Osteocyte (in vitro differentiated cells): Measurements from ENCODE around the gene RTEL1. TPM values are rescaled to one million over a fixed set of nuclear protein-coding genes. Genes with fewer than 3 reads are reported as not detected.

Experiments
- DNase-seq: peaks from one replicate; pipeline ENCODE4 v3.0.0; 2021; ENCODE audit warnings: mixed read lengths; ENCODE audit not compliant: unreplicated experiment; ENCODE audit errors: extremely low spot score
- H3K27ac Mint-ChIP-seq: one replicate; pipeline ENCODE4 v1.8.0; 2021; ENCODE audit warnings: mild to moderate bottlenecking, mixed read lengths; ENCODE audit not compliant: unreplicated experiment
- H3K27me3 Mint-ChIP-seq: one replicate; pipeline ENCODE4 v1.8.0; 2021; ENCODE audit warnings: mixed read lengths; ENCODE audit not compliant: unreplicated experiment
- H3K36me3 Mint-ChIP-seq: one replicate; pipeline ENCODE4 v1.8.0; 2021; ENCODE audit warnings: mixed read lengths; ENCODE audit not compliant: unreplicated experiment
- H3K4me1 Mint-ChIP-seq: one replicate; pipeline ENCODE4 v1.8.0; 2021; ENCODE audit warnings: mixed read lengths; ENCODE audit not compliant: unreplicated experiment
- H3K4me3 Mint-ChIP-seq: one replicate; pipeline ENCODE4 v1.8.0; 2021; ENCODE audit warnings: mild to moderate bottlenecking, moderate library complexity, mixed read lengths; ENCODE audit not compliant: unreplicated experiment
- H3K9me3 Mint-ChIP-seq: one replicate; pipeline ENCODE4 v1.8.0; 2021; ENCODE audit warnings: mixed read lengths; ENCODE audit not compliant: unreplicated experiment
- total RNA-seq: library from RNA; stranded (reverse); gene quantifications from 2 replicates; pipeline ENCODE4 v1.2.1, GENCODE V29; 2021
- TF ChIP-seq, protein P1 (sequence below): fragments of 200-600 bp; sonication (generic); IDR thresholded peaks from 2 replicates; pipeline ENCODE4 v1.5.0; 2021; ENCODE audit warnings: antibody characterized with exemption, mild to moderate bottlenecking, moderate library complexity

Gene RTEL1
- total RNA-seq, 1 donor from 2014 or later = 34.1 TPM

DNA sequence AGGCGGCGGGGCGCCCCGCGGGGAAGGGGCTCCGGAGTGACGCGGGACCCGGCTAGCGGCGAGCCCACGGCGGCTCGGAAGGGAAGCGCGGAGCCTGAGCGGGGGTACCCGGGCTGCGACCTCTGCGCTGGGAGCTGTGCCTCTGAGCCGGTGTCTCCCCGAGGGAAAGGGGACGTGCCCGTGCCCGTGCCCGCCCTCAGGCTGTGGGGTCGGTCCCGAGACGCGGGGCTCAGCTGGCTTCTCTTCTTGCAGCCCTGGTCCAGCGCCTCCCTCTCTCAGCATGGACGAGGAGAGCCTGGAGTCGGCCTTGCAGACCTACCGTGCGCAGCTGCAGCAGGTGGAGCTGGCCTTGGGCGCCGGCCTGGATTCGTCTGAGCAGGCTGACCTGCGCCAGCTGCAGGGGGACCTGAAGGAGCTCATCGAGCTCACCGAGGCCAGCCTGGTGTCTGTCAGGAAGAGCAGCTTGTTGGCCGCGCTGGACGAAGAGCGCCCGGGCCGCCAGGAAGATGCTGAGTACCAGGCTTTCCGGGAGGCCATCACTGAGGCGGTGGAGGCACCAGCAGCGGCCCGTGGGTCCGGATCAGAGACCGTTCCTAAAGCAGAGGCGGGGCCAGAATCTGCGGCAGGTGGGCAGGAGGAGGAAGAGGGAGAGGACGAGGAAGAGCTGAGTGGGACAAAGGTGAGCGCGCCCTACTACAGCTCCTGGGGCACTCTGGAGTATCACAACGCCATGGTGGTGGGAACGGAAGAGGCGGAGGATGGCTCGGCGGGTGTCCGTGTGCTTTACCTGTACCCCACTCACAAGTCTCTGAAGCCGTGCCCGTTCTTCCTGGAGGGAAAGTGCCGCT lies 50.4 kb downstream of the RTEL1 start:
- TF ChIP-seq, protein P1, sequence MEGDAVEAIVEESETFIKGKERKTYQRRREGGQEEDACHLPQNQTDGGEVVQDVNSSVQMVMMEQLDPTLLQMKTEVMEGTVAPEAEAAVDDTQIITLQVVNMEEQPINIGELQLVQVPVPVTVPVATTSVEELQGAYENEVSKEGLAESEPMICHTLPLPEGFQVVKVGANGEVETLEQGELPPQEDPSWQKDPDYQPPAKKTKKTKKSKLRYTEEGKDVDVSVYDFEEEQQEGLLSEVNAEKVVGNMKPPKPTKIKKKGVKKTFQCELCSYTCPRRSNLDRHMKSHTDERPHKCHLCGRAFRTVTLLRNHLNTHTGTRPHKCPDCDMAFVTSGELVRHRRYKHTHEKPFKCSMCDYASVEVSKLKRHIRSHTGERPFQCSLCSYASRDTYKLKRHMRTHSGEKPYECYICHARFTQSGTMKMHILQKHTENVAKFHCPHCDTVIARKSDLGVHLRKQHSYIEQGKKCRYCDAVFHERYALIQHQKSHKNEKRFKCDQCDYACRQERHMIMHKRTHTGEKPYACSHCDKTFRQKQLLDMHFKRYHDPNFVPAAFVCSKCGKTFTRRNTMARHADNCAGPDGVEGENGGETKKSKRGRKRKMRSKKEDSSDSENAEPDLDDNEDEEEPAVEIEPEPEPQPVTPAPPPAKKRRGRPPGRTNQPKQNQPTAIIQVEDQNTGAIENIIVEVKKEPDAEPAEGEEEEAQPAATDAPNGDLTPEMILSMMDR = no peak
- Mint-ChIP-seq H3K9me3 (peaks cover 5% of the 10 kb centered on the region), H3K27ac (peak overlapping the region; percentile 63), H3K27me3 (no peaks in the 10 kb centered on the region), H3K36me3 (peaks cover 33% of the 10 kb centered on the region), H3K4me3 (peak overlapping the region; percentile 77), H3K4me1 (peaks cover 25% of the 10 kb centered on the region)
- no peak for DNase-seq

DNA sequence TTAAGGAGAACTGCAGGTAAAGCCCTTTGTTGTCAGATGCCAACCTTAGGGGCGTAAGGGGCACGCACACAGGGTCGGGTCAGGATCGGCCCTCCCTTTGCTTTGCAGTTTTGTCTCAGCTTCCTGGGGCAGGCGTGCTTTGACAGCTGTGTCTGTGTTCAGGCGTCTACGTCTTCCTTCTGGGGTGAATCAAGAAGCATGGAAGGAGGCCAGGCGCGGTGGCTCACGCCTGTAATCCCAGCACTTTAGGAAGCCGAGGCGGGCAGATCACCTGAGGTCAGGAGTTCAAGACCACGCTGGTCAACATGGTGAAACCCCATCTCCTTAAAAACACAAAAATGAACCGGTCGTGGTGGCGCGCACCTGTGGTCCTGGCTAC lies 51.0 kb downstream of the RTEL1 start:
- H3K4me1 Mint-ChIP-seq = peaks cover 25% of the 10 kb centered on the region
- no peaks in the 10 kb centered on the region for H3K27me3 Mint-ChIP-seq
- TF ChIP-seq, protein P1 = no peak
- no peak overlapping the region for H3K27ac Mint-ChIP-seq
- DNase-seq = no peak
- H3K4me3 Mint-ChIP-seq = peak overlapping the region; percentile 77
- H3K9me3 Mint-ChIP-seq = peaks cover 5% of the 10 kb centered on the region
- H3K36me3 Mint-ChIP-seq = peaks cover 36% of the 10 kb centered on the region

DNA sequence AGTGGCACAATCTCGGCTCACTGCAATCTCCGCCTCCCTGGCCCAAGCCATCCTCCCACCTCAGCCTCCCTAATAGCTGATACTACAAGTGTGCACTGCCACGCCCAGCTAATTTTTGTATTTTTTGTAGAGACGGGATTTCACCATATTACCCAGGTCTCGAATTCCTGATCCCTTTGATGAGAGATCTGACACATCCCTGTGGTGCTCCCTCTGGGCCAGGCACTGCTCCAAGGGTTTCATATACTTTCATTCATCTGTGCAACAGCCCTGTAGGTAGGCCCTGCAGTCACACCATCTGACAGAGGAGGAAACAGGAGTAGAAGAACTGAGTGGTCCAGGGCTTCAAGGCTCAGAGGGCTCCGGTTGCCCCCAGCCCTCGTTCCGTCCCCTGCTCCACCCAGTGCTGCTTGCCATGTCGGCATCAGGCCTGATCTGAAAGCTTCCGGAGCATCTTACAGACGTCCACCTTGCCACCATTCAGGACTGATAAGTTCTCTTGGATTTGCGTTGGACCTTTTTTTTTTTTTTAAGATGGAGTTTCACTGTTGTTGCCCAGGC lies 53.1 kb downstream of the RTEL1 start:
- Mint-ChIP-seq H3K9me3 (peaks cover 5% of the 10 kb centered on the region), H3K27ac (no peak overlapping the region), H3K36me3 (peaks cover 47% of the 10 kb centered on the region), H3K4me3 (peak overlapping the region; percentile 40), H3K4me1 (peaks cover 25% of the 10 kb centered on the region), H3K27me3 (no peaks in the 10 kb centered on the region)
- TF ChIP-seq, protein P1 = no peak
- no peak for DNase-seq

DNA sequence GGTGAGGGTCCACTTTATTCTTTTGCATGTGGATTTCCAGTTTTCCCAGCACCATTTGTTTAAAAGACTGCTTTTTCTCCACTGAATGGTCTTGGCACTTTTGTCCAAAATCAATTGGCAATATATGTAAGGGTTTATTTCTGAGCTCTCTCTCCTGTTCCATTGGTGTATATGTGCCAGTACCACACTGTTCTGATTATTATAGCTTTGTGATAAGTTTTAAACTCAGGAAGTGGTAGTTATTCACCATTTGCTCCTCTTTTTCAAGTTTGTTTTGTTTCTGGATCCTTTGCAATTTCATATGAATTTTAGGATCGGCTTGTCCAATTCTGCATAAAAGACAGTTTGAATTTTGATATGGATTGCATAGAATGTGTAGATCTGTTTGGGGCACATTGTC lies 54.1 kb downstream of the RTEL1 start:
- Mint-ChIP-seq H3K4me3 (no peak overlapping the region), H3K4me1 (peaks cover 18% of the 10 kb centered on the region), H3K9me3 (peaks cover 5% of the 10 kb centered on the region), H3K36me3 (peaks cover 53% of the 10 kb centered on the region), H3K27me3 (no peaks in the 10 kb centered on the region), H3K27ac (no peak overlapping the region)
- DNase-seq = no peak
- TF ChIP-seq, protein P1 = no peak

DNA sequence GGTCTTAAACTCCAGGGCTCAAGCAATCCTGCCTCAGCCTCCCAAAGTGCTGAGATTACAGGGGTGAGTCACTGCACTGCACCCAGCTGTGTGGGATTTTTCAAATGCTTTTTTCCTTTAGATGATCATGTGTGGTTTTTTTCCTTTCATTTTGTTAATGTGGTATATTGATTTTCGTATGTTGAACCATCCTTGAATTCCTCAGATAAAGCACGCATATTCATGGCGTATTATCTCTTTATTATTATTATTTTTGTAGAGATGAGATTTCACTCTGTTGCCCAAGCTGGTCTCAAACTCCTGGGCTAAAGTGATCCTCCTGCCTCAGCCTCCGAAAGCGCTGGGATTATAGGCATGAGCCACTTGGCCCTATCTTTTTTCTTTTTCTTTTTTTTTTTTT lies 56.7 kb downstream of the RTEL1 start:
- Mint-ChIP-seq H3K4me3 (no peak overlapping the region), H3K27ac (no peak overlapping the region), H3K9me3 (peaks cover 11% of the 10 kb centered on the region), H3K27me3 (no peaks in the 10 kb centered on the region), H3K4me1 (peaks cover 7% of the 10 kb centered on the region), H3K36me3 (peaks cover 63% of the 10 kb centered on the region)
- TF ChIP-seq, protein P1 = no peak
- DNase-seq = no peak
